ENCODE data around the gene BMP7.

DNA sequence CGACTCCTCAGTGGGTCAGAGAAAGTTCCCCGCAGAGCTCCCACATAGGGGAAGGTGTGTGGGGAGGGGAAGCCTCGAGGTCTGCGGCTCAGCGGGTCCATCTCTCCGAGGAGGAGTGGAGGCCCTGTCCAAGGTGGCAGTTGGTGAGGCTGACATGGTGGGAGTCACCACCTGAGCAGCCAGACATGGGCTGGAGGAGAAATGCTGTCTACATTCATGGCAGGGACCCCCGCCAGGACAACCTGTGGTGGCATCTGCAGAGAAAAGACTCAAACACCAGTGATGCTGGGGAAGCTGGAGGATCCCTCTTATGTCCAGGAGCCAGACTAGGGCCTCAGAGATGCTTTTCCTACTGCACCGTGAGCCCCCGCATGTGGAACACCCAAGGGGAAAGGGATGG, 49.8 kb downstream of the BMP7 start:
- TF ChIP-seq SPI1 (IDR thresholded peaks at IDR 0.05; ENCODE audit: low read depth, low read length) (no peak), POLR2AphosphoS5 (IDR thresholded peaks at IDR 0.05; ENCODE audit: low read depth, low read length) (no peak), POLR2A (IDR thresholded peaks at IDR 0.05; ENCODE audit: low read depth, low read length) (no peak), POU2F2 (IDR thresholded peaks at IDR 0.05; ENCODE audit: low read depth, low read length) (no peak), TAF1 (IDR thresholded peaks at IDR 0.05; ENCODE audit: low read depth, low read length) (no peak)

Measured in GM12891 (cell line).